ENCODE results near the gene SERPINB13.

Gene SERPINB13

DNA sequence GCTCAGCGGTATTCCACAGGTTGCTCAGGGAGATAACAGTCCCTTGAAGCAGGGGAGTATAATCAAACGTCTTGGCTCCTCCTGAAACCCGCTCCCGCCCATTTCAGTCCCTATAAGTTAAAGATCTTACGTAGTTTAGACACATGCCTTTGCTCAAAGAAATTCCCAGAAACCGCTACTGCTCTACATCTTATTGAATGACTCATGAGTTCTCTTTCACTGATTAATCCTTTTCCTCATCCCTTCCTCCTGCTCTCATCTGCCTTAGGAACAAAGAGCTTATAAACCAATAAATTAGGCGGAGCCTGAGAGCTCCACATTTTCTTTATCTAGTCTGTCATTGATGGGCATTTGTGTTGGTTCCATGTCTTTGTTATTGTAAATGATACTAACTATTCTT is 61.1 kb downstream of the SERPINB13 start:
- DNase-seq (ENCODE audit: low spot score) = no peak

All from SW480 (cell line).